Measurements from ENCODE around the gene CFP.

CFP gene

GRCh38 chrX:47659421-47659726, 29.6 kb upstream of the CFP start:
- no peak for DNase-seq (ENCODE audit: low read depth)
- TF ChIP-seq CTCF (IDR thresholded peaks at IDR 0.05; ENCODE audit: control insufficient read depth, insufficient read depth, low read depth, low read length, missing control alignments) = no peak
- peak overlapping the region; percentile 64 for H3K4me3 ChIP-seq (ENCODE audit: control insufficient read depth, low read depth, low read length)

- peak within 1 kb of the TSS; percentile 64 for H3K4me3 ChIP-seq (ENCODE audit: control insufficient read depth, low read depth, low read length)
- no peak for TF ChIP-seq CTCF (IDR thresholded peaks at IDR 0.05; ENCODE audit: control insufficient read depth, insufficient read depth, low read depth, low read length, missing control alignments)
- peak; percentile 83 for DNase-seq (ENCODE audit: low read depth)
Observed at GRCh38 chrX:47658684-47659420, 29.1 kb upstream of the CFP start, which contains the start of gene UXT. TSS of gene UXT (minus strand) at chrX:47659180. CDS start at chrX:47658927, 253 bp downstream.

GRCh38 chrX:47658301-47658683, 28.6 kb upstream of the CFP start:
- DNase-seq (ENCODE audit: low read depth) = no peak
- no peak for TF ChIP-seq CTCF (IDR thresholded peaks at IDR 0.05; ENCODE audit: control insufficient read depth, insufficient read depth, low read depth, low read length, missing control alignments)
- peak overlapping the region; percentile 64 for H3K4me3 ChIP-seq (ENCODE audit: control insufficient read depth, low read depth, low read length)

GRCh38 chrX:47651043-47651905, 21.5 kb upstream of the CFP start:
- DNase-seq (ENCODE audit: low read depth) = no peak
- TF ChIP-seq CTCF (IDR thresholded peaks at IDR 0.05; ENCODE audit: control insufficient read depth, insufficient read depth, low read depth, low read length, missing control alignments) = no peak
- peak overlapping the region; percentile 25 for H3K4me3 ChIP-seq (ENCODE audit: control insufficient read depth, low read depth, low read length)

GRCh38 chrX:47650164-47651042, 20.7 kb upstream of the CFP start, which contains the start of gene ELK1:
TSS of gene ELK1 (minus strand) at chrX:47650563. CDS start at chrX:47641441, 9,122 bp downstream.
- peak; percentile 93 for DNase-seq (ENCODE audit: low read depth)
- no peak for TF ChIP-seq CTCF (IDR thresholded peaks at IDR 0.05; ENCODE audit: control insufficient read depth, insufficient read depth, low read depth, low read length, missing control alignments)
- peak within 1 kb of the TSS; percentile 74 for H3K4me3 ChIP-seq (ENCODE audit: control insufficient read depth, low read depth, low read length)

- DNase-seq (ENCODE audit: low read depth) = no peak
- H3K4me3 ChIP-seq (ENCODE audit: control insufficient read depth, low read depth, low read length) = peak overlapping the region; percentile 74
- no peak for TF ChIP-seq CTCF (IDR thresholded peaks at IDR 0.05; ENCODE audit: control insufficient read depth, insufficient read depth, low read depth, low read length, missing control alignments)
Observed at GRCh38 chrX:47649781-47650163, 20.0 kb upstream of the CFP start.

Measured in AG09309 (cell line).